ENCODE results near the gene INPP5J. TPM values are rescaled to one million over a fixed set of nuclear protein-coding genes. Genes with fewer than 3 reads are reported as not detected.

INPP5J gene
- total and polyA plus RNA-seq, 9 of the 15 experiments (the other 6 are each of a cell fraction or from before 2014, with no cell fraction given) = 0.10 to 6.3 (median 4.8) TPM

GRCh38 chr22:31089160-31090100 is 33.3 kb upstream of the INPP5J start (continued):
- TF ChIP-seq REST (IDR thresholded peaks at IDR 0.05; ENCODE audit: borderline replicate concordance) (peak; percentile 73), REST (CRISPR knock-in tag; IDR thresholded peaks at IDR 0.05; ENCODE audit: low read depth) (no peak), ZFX (CRISPR knock-in tag; IDR thresholded peaks at IDR 0.05) (peak; percentile 23; the same call in 1 of the 2 replicates), NR2C2 (CRISPR knock-in tag; IDR thresholded peaks at IDR 0.05) (no peak), NR2C2 (tag; IDR thresholded peaks at IDR 0.05) (peak; percentile 75), RB1 (IDR thresholded peaks at IDR 0.05; ENCODE audit: low read depth) (peak; percentile 14; the same call in 1 of the 2 replicates), CHD2 (IDR thresholded peaks at IDR 0.05; ENCODE audit: low read depth, low read length) (no peak), DEAF1 (CRISPR knock-in tag; IDR thresholded peaks at IDR 0.05) (peak; percentile 54; the same call in 1 of the 2 replicates), SIN3B (IDR thresholded peaks at IDR 0.05; ENCODE audit: low read depth) (no peak), ZNF121 (CRISPR knock-in tag; conservative IDR thresholded peaks at IDR 0.05) (no peak), CREM (IDR thresholded peaks at IDR 0.05; ENCODE audit: low read depth) (peak; percentile 15; the same call in 1 of the 2 replicates), NR2C1 (IDR thresholded peaks at IDR 0.05) (0 out of 2 replicates have a peak, but pooled peaks have one; percentile 18), NR2C1 (tag; IDR thresholded peaks at IDR 0.05) (peak; percentile 37; the same call in 1 of the 2 replicates), ZNF398 (CRISPR knock-in tag; IDR thresholded peaks at IDR 0.05) (no peak), HLTF (IDR thresholded peaks at IDR 0.05) (no peak), ILK (tag; IDR thresholded peaks at IDR 0.05; ENCODE audit: borderline replicate concordance, low read depth) (no peak)
